HepG2 (cell line): ENCODE results near the gene BCL6. TPM values are rescaled to one million over a fixed set of nuclear protein-coding genes. Genes with fewer than 3 reads are reported as not detected.

Source experiments
- ATF3 ChIP-seq: sonication (generic); formaldehyde crosslinking; IDR thresholded peaks from 2 replicates; pipeline ENCODE4 v1.4.0; 2020; ENCODE audit warnings: missing genetic modification reagents
- ETV6 ChIP-seq: sonication (generic); formaldehyde crosslinking; conservative IDR thresholded peaks from 2 replicates; pipeline ENCODE4 v1.4.0; 2020; ENCODE audit warnings: missing genetic modification reagents
- HNRNPK ChIP-seq: fragments of 200-400 bp; formaldehyde crosslinking; IDR thresholded peaks from 2 replicates; pipeline ENCODE4 v1.6.1; 2018; ENCODE audit warnings: low read length, low read depth, moderate library complexity, mild to moderate bottlenecking; ENCODE audit not compliant: poor library complexity, severe bottlenecking
- MAFF ChIP-seq: IDR thresholded peaks from 2 replicates; pipeline ENCODE4 v1.6.1; 2011; ENCODE audit warnings: low read depth, low read length, improper control_type of control experiment
- MEIS1 ChIP-seq: sonication (generic); formaldehyde crosslinking; IDR thresholded peaks from 2 replicates; pipeline ENCODE4 v1.9.0; 2021; ENCODE audit warnings: mild to moderate bottlenecking, missing genetic modification reagents, moderate library complexity, borderline replicate concordance
- MYNN ChIP-seq: sonication (generic); formaldehyde crosslinking; IDR thresholded peaks from 2 replicates; pipeline ENCODE4 v1.4.0; 2020; ENCODE audit warnings: mild to moderate bottlenecking, low read depth, missing genetic modification reagents
- PAXIP1 ChIP-seq: sonication (generic); formaldehyde crosslinking; conservative IDR thresholded peaks from 2 replicates; pipeline ENCODE4 v1.4.0; 2020; ENCODE audit warnings: mild to moderate bottlenecking, missing genetic modification reagents, moderate library complexity
- PRDM10 ChIP-seq: sonication (generic); formaldehyde crosslinking; IDR thresholded peaks from 2 replicates; pipeline ENCODE4 v1.4.0; 2020; ENCODE audit warnings: low read depth, missing genetic modification reagents
- SETDB1 ChIP-seq: sonication (generic); formaldehyde crosslinking; IDR thresholded peaks from 2 replicates; pipeline ENCODE4 v1.5.1; 2020; ENCODE audit warnings: missing genetic modification reagents, mild to moderate bottlenecking, borderline replicate concordance
- SIX1 ChIP-seq: sonication (generic); formaldehyde crosslinking; IDR thresholded peaks from 2 replicates; pipeline ENCODE4 v1.4.0; 2020; ENCODE audit warnings: missing genetic modification reagents, borderline replicate concordance
- TOPORS ChIP-seq: sonication (generic); formaldehyde crosslinking; IDR thresholded peaks from 2 replicates; pipeline ENCODE4 v1.8.0; 2023; ENCODE audit warnings: mild to moderate bottlenecking, missing genetic modification reagents
- ZNF17 ChIP-seq: sonication (generic); formaldehyde crosslinking; IDR thresholded peaks from 2 replicates; pipeline ENCODE4 v1.5.0; 2020; ENCODE audit warnings: mild to moderate bottlenecking, missing genetic modification reagents
- ZNF260 ChIP-seq: sonication (generic); formaldehyde crosslinking; IDR thresholded peaks from 2 replicates; pipeline ENCODE4 v1.4.0; 2020; ENCODE audit warnings: missing genetic modification reagents, low read depth, mild to moderate bottlenecking, borderline replicate concordance
- ZNF501 ChIP-seq: sonication (generic); formaldehyde crosslinking; IDR thresholded peaks from 2 replicates; pipeline ENCODE4 v1.5.1; 2020; ENCODE audit warnings: mild to moderate bottlenecking, moderate library complexity, missing genetic modification reagents
- polyA plus RNA-seq, 8 experiments: library from polyadenylated mRNA; depleted of rRNA in 3 of 8; stranded (reverse) in 7 of 8; unstranded in 1 of 8; fragments of >200 nt; fragmentation: Illumina TruSeq in 4 of 8; extraction: Trizol in 4 of 8; gene quantifications; 2 replicates each; pipeline versions ENCODE4 v1.2.1 to v1.2.3, GENCODE V29; 2011 to 2016; ENCODE audit warnings: low read depth in 4 of 8, missing spikeins in 1 of 8, mixed read lengths in 1 of 8; ENCODE audit not compliant: insufficient read depth in 1 of 8
- total RNA-seq, 5 experiments: library from RNA; depleted of rRNA; stranded (reverse); fragments of >200 nt; fragmentation: Illumina TruSeq; extraction: Trizol; gene quantifications; 2 replicates each; pipeline ENCODE4 v1.2.3, GENCODE V29; 2016; ENCODE audit warnings: low read depth in 1 of 5
- TF ChIP-seq, protein P1 (sequence below): sonication (generic); formaldehyde crosslinking; IDR thresholded peaks from 2 replicates; pipeline ENCODE4 v1.5.1; 2020; ENCODE audit warnings: mild to moderate bottlenecking, missing genetic modification reagents, borderline replicate concordance

BCL6 gene
- total and polyA plus RNA-seq, 2 of the 13 experiments (the other 11 are each of a cell fraction or from before 2014, with no cell fraction given): 21.2 to 53.7 TPM

- TF ChIP-seq PAXIP1 (CRISPR knock-in tag) (peak; percentile 96), TOPORS (CRISPR knock-in tag) (0 out of 2 replicates have a peak, but pooled peaks have one; percentile 41), SETDB1 (CRISPR knock-in tag) (no peak), HNRNPK (no peak), PRDM10 (CRISPR knock-in tag) (0 out of 2 replicates have a peak, but pooled peaks have one; percentile 24), ZNF17 (CRISPR knock-in tag) (no peak), ZNF501 (CRISPR knock-in tag) (peak; percentile 93), ZNF260 (CRISPR knock-in tag) (no peak), ETV6 (CRISPR knock-in tag) (no peak), SIX1 (CRISPR knock-in tag) (peak; percentile 47; the same call in 1 of the 2 replicates), ATF3 (CRISPR knock-in tag) (no peak), MYNN (CRISPR knock-in tag) (no peak), MAFF (peak; percentile 94), MEIS1 (CRISPR knock-in tag) (0 out of 2 replicates have a peak, but pooled peaks have one; percentile 25)
- TF ChIP-seq, protein P1, sequence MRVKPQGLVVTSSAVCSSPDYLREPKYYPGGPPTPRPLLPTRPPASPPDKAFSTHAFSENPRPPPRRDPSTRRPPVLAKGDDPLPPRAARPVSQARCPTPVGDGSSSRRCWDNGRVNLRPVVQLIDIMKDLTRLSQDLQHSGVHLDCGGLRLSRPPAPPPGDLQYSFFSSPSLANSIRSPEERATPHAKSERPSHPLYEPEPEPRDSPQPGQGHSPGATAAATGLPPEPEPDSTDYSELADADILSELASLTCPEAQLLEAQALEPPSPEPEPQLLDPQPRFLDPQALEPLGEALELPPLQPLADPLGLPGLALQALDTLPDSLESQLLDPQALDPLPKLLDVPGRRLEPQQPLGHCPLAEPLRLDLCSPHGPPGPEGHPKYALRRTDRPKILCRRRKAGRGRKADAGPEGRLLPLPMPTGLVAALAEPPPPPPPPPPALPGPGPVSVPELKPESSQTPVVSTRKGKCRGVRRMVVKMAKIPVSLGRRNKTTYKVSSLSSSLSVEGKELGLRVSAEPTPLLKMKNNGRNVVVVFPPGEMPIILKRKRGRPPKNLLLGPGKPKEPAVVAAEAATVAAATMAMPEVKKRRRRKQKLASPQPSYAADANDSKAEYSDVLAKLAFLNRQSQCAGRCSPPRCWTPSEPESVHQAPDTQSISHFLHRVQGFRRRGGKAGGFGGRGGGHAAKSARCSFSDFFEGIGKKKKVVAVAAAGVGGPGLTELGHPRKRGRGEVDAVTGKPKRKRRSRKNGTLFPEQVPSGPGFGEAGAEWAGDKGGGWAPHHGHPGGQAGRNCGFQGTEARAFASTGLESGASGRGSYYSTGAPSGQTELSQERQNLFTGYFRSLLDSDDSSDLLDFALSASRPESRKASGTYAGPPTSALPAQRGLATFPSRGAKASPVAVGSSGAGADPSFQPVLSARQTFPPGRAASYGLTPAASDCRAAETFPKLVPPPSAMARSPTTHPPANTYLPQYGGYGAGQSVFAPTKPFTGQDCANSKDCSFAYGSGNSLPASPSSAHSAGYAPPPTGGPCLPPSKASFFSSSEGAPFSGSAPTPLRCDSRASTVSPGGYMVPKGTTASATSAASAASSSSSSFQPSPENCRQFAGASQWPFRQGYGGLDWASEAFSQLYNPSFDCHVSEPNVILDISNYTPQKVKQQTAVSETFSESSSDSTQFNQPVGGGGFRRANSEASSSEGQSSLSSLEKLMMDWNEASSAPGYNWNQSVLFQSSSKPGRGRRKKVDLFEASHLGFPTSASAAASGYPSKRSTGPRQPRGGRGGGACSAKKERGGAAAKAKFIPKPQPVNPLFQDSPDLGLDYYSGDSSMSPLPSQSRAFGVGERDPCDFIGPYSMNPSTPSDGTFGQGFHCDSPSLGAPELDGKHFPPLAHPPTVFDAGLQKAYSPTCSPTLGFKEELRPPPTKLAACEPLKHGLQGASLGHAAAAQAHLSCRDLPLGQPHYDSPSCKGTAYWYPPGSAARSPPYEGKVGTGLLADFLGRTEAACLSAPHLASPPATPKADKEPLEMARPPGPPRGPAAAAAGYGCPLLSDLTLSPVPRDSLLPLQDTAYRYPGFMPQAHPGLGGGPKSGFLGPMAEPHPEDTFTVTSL (CRISPR knock-in tag): peak; percentile 84
Observed at GRCh38 chr3:187750513-187751123, 5.3 kb upstream of the BCL6 start (continued).
